Peyer's patch (tissue), 4 donors: Measurements from ENCODE around the gene RAB7A.

Experiments
- CTCF ChIP-seq, 6 experiments: fragments of 450-650 bp in 4 of 6; fragments of 200-600 bp in 2 of 6; sonication (generic) in 1 of 6; IDR thresholded peaks; one replicate each; pipeline ENCODE4 v1.5.1; 2017 to 2019; ENCODE audit warnings: antibody characterized with exemption in 6 of 6, mild to moderate bottlenecking in 3 of 6, moderate library complexity in 1 of 6
- POLR2A ChIP-seq, 2 donors: fragments of 450-650 bp; IDR thresholded peaks; one replicate each; pipeline ENCODE4 v1.5.1; 2017; ENCODE audit warnings: antibody characterized with exemption in 2 of 2, mild to moderate bottlenecking in 2 of 2, moderate library complexity in 2 of 2

DNA sequence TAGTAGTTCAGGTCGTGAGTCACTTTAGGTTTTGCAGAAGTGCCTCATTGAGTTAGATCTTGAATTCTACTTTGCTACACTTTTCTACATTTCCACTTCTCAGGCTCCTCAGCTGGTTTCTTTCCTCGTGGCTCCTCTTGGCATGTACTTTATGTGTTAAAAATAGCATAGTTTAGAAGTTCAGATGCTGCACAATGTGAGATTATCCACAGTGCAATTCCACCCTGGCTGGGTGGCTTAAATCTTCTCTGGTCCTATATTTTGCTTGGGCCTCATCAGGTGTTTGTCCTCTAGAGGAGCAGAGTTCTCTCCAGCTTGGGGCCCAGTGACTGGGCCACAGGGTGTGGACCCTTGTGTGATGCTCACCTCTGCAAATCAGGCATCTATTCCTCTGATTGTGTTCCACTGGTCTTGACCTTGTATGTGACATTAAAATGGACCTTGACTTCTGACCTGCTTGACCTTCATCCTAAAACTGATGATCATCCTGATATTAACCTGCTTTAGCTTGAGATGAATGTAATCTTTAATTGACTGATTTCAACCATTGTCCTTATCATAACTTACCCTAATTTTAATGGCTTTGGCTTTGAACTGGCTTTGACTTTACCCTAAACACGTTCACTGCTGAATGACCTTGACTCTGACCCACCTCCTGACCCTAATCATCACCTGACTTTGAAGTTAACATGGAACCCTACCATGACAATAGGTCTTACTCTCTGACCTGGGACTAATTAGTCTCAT, 89.5 kb downstream of the RAB7A start:
- TF ChIP-seq CTCF (IDR thresholded peaks at IDR 0.05), result no peak
- TF ChIP-seq POLR2A (IDR thresholded peaks at IDR 0.05), result no peak
